Ovary (tissue), 9 donors: ENCODE measurements around the gene RFX3. TPM values are rescaled to one million over a fixed set of nuclear protein-coding genes. Genes with fewer than 3 reads are reported as not detected.

Experiments used
- DNase-seq, 5 donors: peaks; one replicate each; pipeline ENCODE4 v3.0.0-alpha.2; 2019 to 2020
- H3K27ac ChIP-seq, 2 donors: fragments of 200-600 bp; one replicate each; pipeline versions ENCODE4 v1.5.1 to v1.8.0; 2019 to 2022
- H3K27me3 ChIP-seq: fragments of 200-600 bp; one replicate; pipeline ENCODE4 v1.8.0; 2022
- H3K36me3 ChIP-seq: fragments of 200-600 bp; sonication (generic); one replicate; pipeline ENCODE4 v1.5.1; 2019
- H3K4me1 ChIP-seq: one replicate; pipeline ENCODE4 v1.8.1; 2013; ENCODE audit warnings: mild to moderate bottlenecking, moderate library complexity; ENCODE audit not compliant: insufficient read depth
- H3K4me3 ChIP-seq: fragments of 200-600 bp; sonication (generic); one replicate; pipeline ENCODE4 v1.5.1; 2017
- H3K9me3 ChIP-seq, 2 donors: fragments of 200-600 bp in 1 of 2; sonication (generic) in 1 of 2; one replicate each; pipeline versions ENCODE4 v1.5.1 to v1.8.1; 2013 to 2019; ENCODE audit warnings: mild to moderate bottlenecking in 1 of 2, moderate library complexity in 1 of 2
- CTCF ChIP-seq, 3 donors: fragments of 450-650 bp in 2 of 3; fragments of 200-600 bp in 1 of 3; IDR thresholded peaks; one replicate each; pipeline versions ENCODE4 v1.5.1 to v1.8.0; 2016 to 2022; ENCODE audit warnings: antibody characterized with exemption in 3 of 3, mild to moderate bottlenecking in 1 of 3
- EP300 ChIP-seq: sonication (generic); formaldehyde crosslinking; IDR thresholded peaks from one replicate; pipeline ENCODE4 v1.6.1; 2017; ENCODE audit warnings: antibody characterized with exemption
- POLR2A ChIP-seq: fragments of 450-650 bp; IDR thresholded peaks from one replicate; pipeline ENCODE4 v1.6.1; 2017; ENCODE audit warnings: antibody characterized with exemption, mild to moderate bottlenecking, moderate library complexity
- WGBS, 3 donors: extraction: QIAGEN DNeasy Blood & Tissue Kit in 1 of 3; methylation state at CpG; one replicate each; pipeline versions ENCODE4 v1.1.5 to v1.1.7; 2013 to 2017; 5-methylcytosine and 5-hydroxymethylcytosine counted together
- intact Hi-C, 4 donors: fragments of 100-400 bp; cut with DNase I; formaldehyde crosslinking; loops; one replicate each; pipeline versions ENCODE4 v1.11.0 to v1.15.1; 2022 to 2023
- polyA plus RNA-seq, 2 donors: library from polyadenylated mRNA; stranded (reverse); fragments of 200-250 nt in 1 of 2; fragments of 350-450 nt in 1 of 2; fragmentation: Illumina TruSeq in 1 of 2; extraction: RNeasy Lipid Tissue Mini Kit (QIAGEN cat#74804) in 1 of 2; gene quantifications; one replicate each; pipeline ENCODE4 v1.2.3, GENCODE V29; 2013 to 2014
- total RNA-seq, 7 donors: library from RNA; depleted of rRNA in 2 of 7; stranded (reverse); fragments of >200 nt in 2 of 7; fragmentation: NEBNext Ultra II Directional in 3 of 7; extraction: Animal tissue kit (Norgen Biotek cat#: 25700) in 3 of 7; gene quantifications; one replicate each; pipeline versions ENCODE4 v1.1.0 to v1.2.4, GENCODE V29; 2016 to 2023
- donor health status: DM: no; HTN: no; CAD: no; lungs with moderate emphysema.
- donor health status: DM: no; HTN: no; CAD: no.
- donor health status: Bipolar disorder and iron deficiency.
- donor health status: DM: yes; HTN: yes; CAD: no.
- donor health status: DM: no; HTN: no; CAD: no.
- donor health status: DM: yes; HTN: yes; CAD: no.

The RFX3 gene
- total and polyA plus RNA-seq, 9 donors: 2.6 to 22.7 (median 15.4) TPM

GRCh38 chr9:3497401-3497800 is 28.4 kb downstream of the RFX3 start:
- H3K36me3 ChIP-seq: no peaks in the 10 kb centered on the region
- H3K4me1 ChIP-seq: no peaks in the 10 kb centered on the region
- no peaks in the 10 kb centered on the region for H3K9me3 ChIP-seq
- WGBS, 3 donors: 82 to 84% (median 83%) methylated on average over 2 of the region's 2 CpGs
- H3K27ac ChIP-seq: no peak overlapping the region
- no peak for TF ChIP-seq POLR2A
- no peak for TF ChIP-seq CTCF (IDR thresholded peaks at IDR 0.05)
- no peak for TF ChIP-seq EP300
- H3K27me3 ChIP-seq: no peaks in the 10 kb centered on the region
- DNase-seq: no peak
- H3K4me3 ChIP-seq: no peak overlapping the region
- intact Hi-C loops: no loop called here

DNA sequence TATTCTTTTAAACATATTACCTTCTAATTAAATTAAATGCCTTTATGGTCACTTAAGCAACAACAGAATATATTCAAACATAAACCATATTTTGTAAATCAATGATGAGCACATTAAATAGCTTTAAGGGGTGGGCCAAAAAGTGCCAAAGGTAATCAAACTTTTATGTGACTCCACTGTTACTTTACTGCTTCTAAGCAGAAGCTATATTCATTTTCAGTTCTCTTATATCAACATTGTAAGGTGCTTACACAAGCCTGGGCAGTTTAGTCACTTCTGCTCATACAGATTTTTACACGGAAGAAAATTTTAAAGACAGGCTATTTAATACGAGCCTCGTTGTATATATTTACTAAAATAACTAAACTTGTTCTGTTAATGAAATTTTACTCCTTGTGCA is 29.9 kb downstream of the RFX3 start:
- Histone ChIP-seq H3K9me3 (no peaks in the 10 kb centered on the region), H3K4me1 (no peaks in the 10 kb centered on the region), H3K36me3 (no peaks in the 10 kb centered on the region), H3K4me3 (no peak overlapping the region), H3K27ac (no peak overlapping the region), H3K27me3 (no peaks in the 10 kb centered on the region)
- TF ChIP-seq POLR2A: no peak
- TF ChIP-seq EP300: no peak
- TF ChIP-seq CTCF (IDR thresholded peaks at IDR 0.05): no peak
- intact Hi-C loops: no loop called here
- 88 to 91% (median 89%) methylated on average over 3 of the region's 3 CpGs for WGBS, 3 donors
- no peak for DNase-seq

- Histone ChIP-seq H3K9me3 (no peaks in the 10 kb centered on the region), H3K4me1 (no peaks in the 10 kb centered on the region), H3K36me3 (no peaks in the 10 kb centered on the region), H3K27ac (no peak overlapping the region), H3K27me3 (no peaks in the 10 kb centered on the region), H3K4me3 (no peak overlapping the region)
- 97 to 99% (median 98%) methylated on average over 4 of the region's 4 CpGs for WGBS, 3 donors
- TF ChIP-seq CTCF (IDR thresholded peaks at IDR 0.05): no peak
- TF ChIP-seq POLR2A: no peak
- intact Hi-C loops: no loop called here
- no peak for DNase-seq
These were observed 33.6 kb downstream of the RFX3 start for GRCh38 chr9:3492214-3492613.

DNA sequence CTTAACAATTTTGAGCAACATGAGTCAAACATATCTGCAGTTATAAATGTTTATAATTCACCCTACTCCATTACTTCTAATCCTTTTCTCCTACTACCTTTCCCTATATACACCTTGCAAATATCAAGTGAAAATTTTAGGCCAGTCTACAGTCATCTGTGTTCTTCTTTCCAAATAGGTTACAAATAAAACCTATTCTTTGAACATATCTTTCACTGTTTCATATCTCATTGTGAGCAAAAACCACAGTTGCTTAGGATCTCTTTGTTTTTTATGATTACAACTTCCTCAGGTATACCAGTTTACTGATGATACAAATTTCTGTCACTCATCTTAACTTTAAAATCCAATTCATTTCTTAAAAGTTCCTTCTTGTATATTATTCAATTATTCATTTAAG is 34.4 kb downstream of the RFX3 start:
- intact Hi-C loops: no loop called here
- no peak overlapping the region for H3K4me3 ChIP-seq
- no peaks in the 10 kb centered on the region for H3K4me1 ChIP-seq
- H3K36me3 ChIP-seq: no peaks in the 10 kb centered on the region
- H3K9me3 ChIP-seq: no peaks in the 10 kb centered on the region
- no peak for DNase-seq
- H3K27me3 ChIP-seq: no peaks in the 10 kb centered on the region
- TF ChIP-seq EP300 (no peak), POLR2A (no peak), CTCF (IDR thresholded peaks at IDR 0.05) (no peak)
- H3K27ac ChIP-seq: no peak overlapping the region

- Histone ChIP-seq H3K4me1 (no peaks in the 10 kb centered on the region), H3K9me3 (no peaks in the 10 kb centered on the region), H3K27ac (no peak overlapping the region), H3K27me3 (no peaks in the 10 kb centered on the region), H3K36me3 (no peaks in the 10 kb centered on the region), H3K4me3 (no peak overlapping the region)
- TF ChIP-seq EP300: no peak
- no peak for TF ChIP-seq POLR2A
- no peak for TF ChIP-seq CTCF (IDR thresholded peaks at IDR 0.05)
- 71 to 79% (median 77%) methylated on average over 4 of the region's 4 CpGs for WGBS, 3 donors
- intact Hi-C loops: no loop called here
- DNase-seq: no peak
These were observed 34.8 kb downstream of the RFX3 start for GRCh38 chr9:3490957-3491356.
